ENCODE results near the gene UTS2R. TPM values are rescaled to one million over a fixed set of nuclear protein-coding genes. Genes with fewer than 3 reads are reported as not detected.
"Not testable (repeated sequence)": the region's sequence is repeated elsewhere in the genome, so short reads cannot be mapped to it uniquely, and the experiment has no call there.

The UTS2R gene
- total RNA-seq, 2 experiments from 2014 or later = not detected

- peaks cover 19% of the 10 kb centered on the region for H3K36me3 ChIP-seq (ENCODE audit: insufficient read depth, low read length)
- no peak overlapping the region for H3K27ac Mint-ChIP-seq
- ATAC-seq (ENCODE audit: poor library complexity) = no peak
- no peaks in the 10 kb centered on the region for H3K9me3 ChIP-seq (ENCODE audit: control insufficient read depth in 1 of 2, insufficient read depth in 1 of 2, low read length in 2 of 2)
- no peaks in the 10 kb centered on the region for H3K27me3 ChIP-seq (ENCODE audit: control insufficient read depth in 1 of 2, insufficient read depth in 2 of 2, low read length in 2 of 2)
- no peak for DNase-seq
- no peak overlapping the region for H3K4me3 ChIP-seq (ENCODE audit: low read length)
- intact Hi-C loops (cut with DNase I, micrococcal nuclease) = loop anchor here (5.0 to 10.0 kb wide), 4 partner anchors 145 to 375 kb away; partner anchors contain the start of genes DCXR (in 1 of the 2), RAC3 (in 1 of the 2) and TBCD (in 1 of the 2)
- H3K4me3 Mint-ChIP-seq = no peak overlapping the region
- H3K4me1 ChIP-seq (ENCODE audit: insufficient read depth, low read length) = peaks cover 12% of the 10 kb centered on the region
- no peaks in the 10 kb centered on the region for H3K27me3 Mint-ChIP-seq
- POLR2A ChIA-PET = interaction anchor here (0.6 kb wide), 1 partner anchor 8 kb away, joined by 3 read pairs; no protein-coding TSS in a partner anchor
- CTCF ChIA-PET = interaction anchor here (0.7 kb wide), 2 partner anchors 104 to 174 kb away, joined by 3 read pairs; no protein-coding TSS in a partner anchor
- no peaks in the 10 kb centered on the region for H3K9me3 Mint-ChIP-seq
- H3K36me3 Mint-ChIP-seq (ENCODE audit: low read depth) = peaks cover 39% of the 10 kb centered on the region
- TF ChIP-seq CTCF (IDR thresholded peaks at IDR 0.05) = no peak
- no peak overlapping the region for H3K27ac ChIP-seq (ENCODE audit: low read depth in 1 of 2, low read length in 2 of 2)
- H3K4me1 Mint-ChIP-seq (ENCODE audit: low read depth) = peaks cover 5% of the 10 kb centered on the region
These were observed 38.6 kb downstream of the UTS2R start for GRCh38 chr17:82410014-82410716.

GRCh38 chr17:82411396-82412053, 40.0 kb downstream of the UTS2R start:
- H3K9me3 ChIP-seq (ENCODE audit: control insufficient read depth in 1 of 2, insufficient read depth in 1 of 2, low read length in 2 of 2) = no peaks in the 10 kb centered on the region
- Mint-ChIP-seq H3K36me3 (ENCODE audit: low read depth) (peaks cover 36% of the 10 kb centered on the region), H3K27me3 (no peaks in the 10 kb centered on the region), H3K9me3 (no peaks in the 10 kb centered on the region), H3K4me1 (ENCODE audit: low read depth) (peaks cover 10% of the 10 kb centered on the region), H3K27ac (no peak overlapping the region), H3K4me3 (no peak overlapping the region)
- ChIA-PET CTCF (no interaction called here), POLR2A (no interaction called here)
- no peak overlapping the region for H3K4me3 ChIP-seq (ENCODE audit: low read length)
- no peaks in the 10 kb centered on the region for H3K27me3 ChIP-seq (ENCODE audit: control insufficient read depth in 1 of 2, insufficient read depth in 2 of 2, low read length in 2 of 2)
- H3K36me3 ChIP-seq (ENCODE audit: insufficient read depth, low read length) = peaks cover 20% of the 10 kb centered on the region
- no peak for TF ChIP-seq CTCF (IDR thresholded peaks at IDR 0.05)
- H3K4me1 ChIP-seq (ENCODE audit: insufficient read depth, low read length) = peaks cover 12% of the 10 kb centered on the region
- ATAC-seq (ENCODE audit: poor library complexity) (no peak), DNase-seq (no peak)
- no peak overlapping the region for H3K27ac ChIP-seq (ENCODE audit: low read depth in 1 of 2, low read length in 2 of 2)
- intact Hi-C loops (cut with DNase I, micrococcal nuclease) = loop anchor here (5.0 to 10.0 kb wide), 4 partner anchors 143 to 377 kb away; partner anchors contain the start of genes DCXR (in 1 of the 2), RAC3 (in 1 of the 2) and TBCD (in 1 of the 2)

GRCh38 chr17:82412081-82412480, 40.5 kb downstream of the UTS2R start:
- Histone ChIP-seq H3K36me3 (ENCODE audit: insufficient read depth, low read length) (peaks cover 20% of the 10 kb centered on the region), H3K4me1 (ENCODE audit: insufficient read depth, low read length) (peaks cover 14% of the 10 kb centered on the region)
- DNase-seq; H3K27me3 Mint-ChIP-seq; H3K4me1 Mint-ChIP-seq (ENCODE audit: low read depth); CTCF ChIA-PET; H3K9me3 ChIP-seq (ENCODE audit: control insufficient read depth in 1 of 2, insufficient read depth in 1 of 2, low read length in 2 of 2); ATAC-seq (ENCODE audit: poor library complexity); H3K4me3 ChIP-seq (ENCODE audit: low read length); H3K27me3 ChIP-seq (ENCODE audit: control insufficient read depth in 1 of 2, insufficient read depth in 2 of 2, low read length in 2 of 2); H3K9me3 Mint-ChIP-seq; H3K27ac ChIP-seq (ENCODE audit: low read depth in 1 of 2, low read length in 2 of 2); H3K27ac Mint-ChIP-seq; POLR2A ChIA-PET; H3K4me3 Mint-ChIP-seq: not testable (repeated sequence)
- intact Hi-C loops (cut with DNase I, micrococcal nuclease) = loop anchor here (5.0 to 10.0 kb wide), 4 partner anchors 143 to 377 kb away; partner anchors contain the start of genes DCXR (in 1 of the 2), RAC3 (in 1 of the 2) and TBCD (in 1 of the 2)
- H3K36me3 Mint-ChIP-seq (ENCODE audit: low read depth) = peaks cover 36% of the 10 kb centered on the region

All from CD4-positive, alpha-beta T cell (primary cell).